Measurements from ENCODE around the gene GDI1. TPM values are rescaled to one million over a fixed set of nuclear protein-coding genes. Genes with fewer than 3 reads are reported as not detected.

The GDI1 gene
- total and polyA plus RNA-seq, 7 donors: 50.9 to 101 (median 75.2) TPM

- H3K9me3 ChIP-seq: no peaks in the 10 kb centered on the region
- intact Hi-C loops (cut with DNase I): no loop called here
- H3K27me3 ChIP-seq: no peaks in the 10 kb centered on the region
- 39 to 57% methylated on average over 6 of the region's 6 CpGs for WGBS, 2 donors
- peaks cover 11 to 22% (median 14%) of the 10 kb centered on the region in 4 donors for H3K36me3 ChIP-seq
- H3K4me3 ChIP-seq: no peak overlapping the region
- H3K4me1 ChIP-seq: peaks cover 0 to 20% (median 13%) of the 10 kb centered on the region in 4 donors
- DNase-seq: no peak
- H3K27ac ChIP-seq: no peak overlapping the region
- TF ChIP-seq EP300 (IDR thresholded peaks at IDR 0.05) (no peak), POLR2AphosphoS5 (IDR thresholded peaks at IDR 0.05) (peak in 1 of 4 donors; percentile 20), CTCF (IDR thresholded peaks at IDR 0.05) (no peak)
Measured at GRCh38 chrX:154401045-154401799, 35.7 kb upstream of the GDI1 start.

GRCh38 chrX:154401918-154402621, 34.9 kb upstream of the GDI1 start:
- 37 to 58% methylated on average over 6 of the region's 6 CpGs for WGBS, 2 donors
- no peak overlapping the region for H3K4me3 ChIP-seq

GRCh38 chrX:154402622-154403127, 34.3 kb upstream of the GDI1 start:
- TF ChIP-seq POLR2AphosphoS5 (IDR thresholded peaks at IDR 0.05) (no peak), EP300 (IDR thresholded peaks at IDR 0.05) (no peak), POLR2A (IDR thresholded peaks at IDR 0.05) (no peak), CTCF (IDR thresholded peaks at IDR 0.05) (no peak)
- WGBS, 2 donors: 84% methylated on average over 19 of the region's 19 CpGs
- Histone ChIP-seq H3K4me3 (no peak overlapping the region), H3K9me3 (no peaks in the 10 kb centered on the region), H3K4me1 (peaks cover 0 to 16% (median 13%) of the 10 kb centered on the region in 4 donors), H3K27me3 (no peaks in the 10 kb centered on the region), H3K36me3 (peaks cover 11 to 22% (median 14%) of the 10 kb centered on the region in 4 donors), H3K27ac (no peak overlapping the region)
- DNase-seq: peak; percentile 52
- intact Hi-C loops (cut with DNase I): loop anchor here (2.0 kb wide), 1 partner anchor 132 kb away; no protein-coding TSS in a partner anchor

More at GRCh38 chrX:154401918-154402621, 34.9 kb upstream of the GDI1 start:
- no peak for DNase-seq
- H3K9me3 ChIP-seq: no peaks in the 10 kb centered on the region
- H3K27me3 ChIP-seq: no peaks in the 10 kb centered on the region
- TF ChIP-seq CTCF (IDR thresholded peaks at IDR 0.05): no peak
- TF ChIP-seq POLR2A (IDR thresholded peaks at IDR 0.05): no peak
- no peak for TF ChIP-seq POLR2AphosphoS5 (IDR thresholded peaks at IDR 0.05)
- TF ChIP-seq EP300 (IDR thresholded peaks at IDR 0.05): no peak
- H3K36me3 ChIP-seq: peaks cover 11 to 22% (median 14%) of the 10 kb centered on the region in 4 donors
- H3K27ac ChIP-seq: no peak overlapping the region
- H3K4me1 ChIP-seq: peaks cover 0 to 16% (median 13%) of the 10 kb centered on the region in 4 donors
- intact Hi-C loops (cut with DNase I): loop anchor here (2.0 kb wide), 1 partner anchor 133 kb away; no protein-coding TSS in a partner anchor

GRCh38 chrX:154403192-154403591, 33.8 kb upstream of the GDI1 start:
- peak; percentile 48 for DNase-seq
- Histone ChIP-seq H3K4me3 (no peak overlapping the region), H3K4me1 (peaks cover 0 to 16% (median 13%) of the 10 kb centered on the region in 4 donors), H3K27me3 (no peaks in the 10 kb centered on the region), H3K9me3 (no peaks in the 10 kb centered on the region), H3K27ac (no peak overlapping the region), H3K36me3 (peaks cover 11 to 22% (median 14%) of the 10 kb centered on the region in 4 donors)
- intact Hi-C loops (cut with DNase I): loop anchor here (2.0 kb wide), 1 partner anchor 132 kb away; no protein-coding TSS in a partner anchor
- TF ChIP-seq EP300 (IDR thresholded peaks at IDR 0.05): no peak
- no peak for TF ChIP-seq POLR2A (IDR thresholded peaks at IDR 0.05)
- TF ChIP-seq CTCF (IDR thresholded peaks at IDR 0.05): no peak
- no peak for TF ChIP-seq POLR2AphosphoS5 (IDR thresholded peaks at IDR 0.05)
- 89 to 92% methylated on average over 10 of the region's 10 CpGs for WGBS, 2 donors

Measured in sigmoid colon (tissue), 7 donors.